MV-4-11 (cell line): ENCODE measurements around the gene ZNF891.

ENCODE experiments used
- DNase-seq: peaks from one replicate; lab custom pipeline; 2025; lab: John Stamatoyannopoulos, UW

Gene ZNF891

GRCh38 chr12:133061954-133062353, 68.1 kb downstream of the ZNF891 start:
- DNase-seq = no peak

DNA sequence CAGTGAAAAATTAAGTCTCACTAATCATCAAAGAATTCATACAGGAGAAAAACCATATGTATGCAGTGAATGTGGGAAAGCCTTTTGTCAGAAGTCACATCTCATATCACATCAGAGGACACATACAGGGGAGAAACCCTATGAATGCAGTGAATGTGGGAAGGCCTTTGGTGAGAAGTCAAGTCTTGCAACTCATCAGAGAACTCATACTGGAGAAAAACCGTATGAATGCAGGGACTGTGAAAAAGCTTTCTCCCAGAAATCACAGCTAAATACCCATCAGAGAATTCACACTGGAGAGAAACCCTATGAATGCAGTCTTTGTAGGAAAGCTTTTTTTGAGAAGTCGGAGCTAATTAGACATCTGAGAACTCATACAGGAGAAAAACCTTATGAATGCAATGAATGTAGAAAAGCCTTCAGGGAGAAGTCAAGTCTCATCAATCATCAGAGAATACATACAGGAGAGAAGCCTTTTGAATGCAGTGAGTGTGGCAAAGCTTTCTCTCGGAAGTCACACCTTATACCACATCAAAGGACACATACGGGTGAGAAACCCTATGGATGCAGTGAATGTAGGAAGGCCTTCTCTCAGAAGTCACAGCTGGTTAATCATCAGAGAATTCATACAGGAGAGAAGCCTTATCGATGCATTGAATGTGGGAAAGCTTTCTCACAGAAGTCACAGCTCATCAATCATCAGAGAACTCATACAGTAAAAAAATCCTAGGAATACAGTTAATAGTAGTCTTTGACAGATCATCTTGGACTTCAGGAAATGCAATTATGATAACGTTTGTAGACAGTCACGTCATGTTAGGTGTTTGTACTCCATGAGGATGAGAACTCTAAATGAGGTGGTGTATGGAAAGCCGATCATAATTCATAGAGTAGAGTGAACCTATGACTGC, 71.6 kb downstream of the ZNF891 start:
- DNase-seq = no peak

DNA sequence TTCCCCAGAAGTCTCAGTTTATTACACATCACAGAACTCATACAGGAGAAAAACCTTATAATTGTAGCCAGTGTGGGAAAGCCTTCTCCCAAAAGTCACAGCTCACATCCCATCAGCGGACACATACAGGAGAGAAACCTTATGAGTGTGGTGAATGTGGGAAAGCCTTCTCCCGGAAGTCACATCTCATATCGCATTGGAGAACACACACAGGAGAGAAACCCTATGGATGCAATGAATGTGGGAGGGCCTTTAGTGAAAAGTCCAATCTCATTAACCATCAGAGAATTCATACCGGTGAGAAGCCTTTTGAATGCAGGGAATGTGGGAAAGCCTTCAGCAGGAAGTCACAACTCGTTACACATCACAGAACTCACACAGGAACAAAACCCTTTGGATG, 72.6 kb downstream of the ZNF891 start:
- DNase-seq = no peak
